ENCODE results near the gene NNT.
"Not testable (repeated sequence)": the region's sequence is repeated elsewhere in the genome, so short reads cannot be mapped to it uniquely, and the experiment has no call there.

NNT gene

DNA sequence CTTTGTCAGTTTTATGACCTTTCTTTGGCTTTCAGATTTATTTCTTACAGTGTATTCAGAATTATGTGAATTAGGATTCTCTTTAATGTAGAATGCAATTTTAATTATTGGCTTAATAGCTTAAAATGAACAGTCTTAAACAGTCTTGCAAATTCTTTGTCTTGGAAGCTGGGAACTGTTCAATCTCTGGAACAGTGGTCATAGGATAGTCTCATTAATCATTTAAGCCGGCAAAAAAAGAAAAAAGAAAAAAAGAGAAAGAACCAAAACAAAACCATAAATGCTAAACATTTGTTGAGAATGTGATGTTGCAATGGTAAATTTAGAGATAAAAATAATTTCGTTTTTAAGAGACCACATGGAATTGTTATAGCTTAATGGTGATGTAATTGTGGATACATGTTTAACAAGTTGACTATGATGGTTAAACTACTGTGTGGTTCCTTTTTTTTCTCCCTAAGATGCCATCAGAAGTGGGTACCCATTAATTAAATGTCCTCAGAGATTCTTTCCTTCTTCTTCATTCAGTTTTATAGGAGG, 61.6 kb downstream of the NNT start:
- no peak for ATAC-seq (ENCODE audit: insufficient read depth, low read depth)
- Histone ChIP-seq H3K36me3 (ENCODE audit: insufficient read depth, low read length) (peaks cover 55% of the 10 kb centered on the region), H3K9me3 (ENCODE audit: insufficient read depth, low read length, severe bottlenecking) (peaks cover 4% of the 10 kb centered on the region), H3K4me2 (ENCODE audit: insufficient read depth, low read length) (no peak overlapping the region), H3K4me1 (ENCODE audit: insufficient read depth, low read length) (no peaks in the 10 kb centered on the region), H3K4me3 (ENCODE audit: low read depth in 1 of 2, low read length in 2 of 2) (no peak overlapping the region), H2AFZ (ENCODE audit: low read depth, low read length) (no peak overlapping the region), H3K79me2 (ENCODE audit: insufficient read depth, low read length) (no peaks in the 10 kb centered on the region), H3K27ac (ENCODE audit: low read length) (no peak overlapping the region), H4K20me1 (ENCODE audit: insufficient read depth, low read length) (no peaks in the 10 kb centered on the region), H3K27me3 (ENCODE audit: insufficient read depth, low read length, poor library complexity) (no peaks in the 10 kb centered on the region), H3K9ac (ENCODE audit: low read depth, low read length) (no peak overlapping the region)
- no peak for TF ChIP-seq EZH2 (IDR thresholded peaks at IDR 0.05; ENCODE audit: borderline replicate concordance, low read depth, low read length, severe bottlenecking)
- TF ChIP-seq, protein P1, sequence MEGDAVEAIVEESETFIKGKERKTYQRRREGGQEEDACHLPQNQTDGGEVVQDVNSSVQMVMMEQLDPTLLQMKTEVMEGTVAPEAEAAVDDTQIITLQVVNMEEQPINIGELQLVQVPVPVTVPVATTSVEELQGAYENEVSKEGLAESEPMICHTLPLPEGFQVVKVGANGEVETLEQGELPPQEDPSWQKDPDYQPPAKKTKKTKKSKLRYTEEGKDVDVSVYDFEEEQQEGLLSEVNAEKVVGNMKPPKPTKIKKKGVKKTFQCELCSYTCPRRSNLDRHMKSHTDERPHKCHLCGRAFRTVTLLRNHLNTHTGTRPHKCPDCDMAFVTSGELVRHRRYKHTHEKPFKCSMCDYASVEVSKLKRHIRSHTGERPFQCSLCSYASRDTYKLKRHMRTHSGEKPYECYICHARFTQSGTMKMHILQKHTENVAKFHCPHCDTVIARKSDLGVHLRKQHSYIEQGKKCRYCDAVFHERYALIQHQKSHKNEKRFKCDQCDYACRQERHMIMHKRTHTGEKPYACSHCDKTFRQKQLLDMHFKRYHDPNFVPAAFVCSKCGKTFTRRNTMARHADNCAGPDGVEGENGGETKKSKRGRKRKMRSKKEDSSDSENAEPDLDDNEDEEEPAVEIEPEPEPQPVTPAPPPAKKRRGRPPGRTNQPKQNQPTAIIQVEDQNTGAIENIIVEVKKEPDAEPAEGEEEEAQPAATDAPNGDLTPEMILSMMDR (IDR thresholded peaks at IDR 0.05; ENCODE audit: borderline replicate concordance, extremely low read depth, low read length, poor library complexity, severe bottlenecking): no peak
- no peak for DNase-seq

DNA sequence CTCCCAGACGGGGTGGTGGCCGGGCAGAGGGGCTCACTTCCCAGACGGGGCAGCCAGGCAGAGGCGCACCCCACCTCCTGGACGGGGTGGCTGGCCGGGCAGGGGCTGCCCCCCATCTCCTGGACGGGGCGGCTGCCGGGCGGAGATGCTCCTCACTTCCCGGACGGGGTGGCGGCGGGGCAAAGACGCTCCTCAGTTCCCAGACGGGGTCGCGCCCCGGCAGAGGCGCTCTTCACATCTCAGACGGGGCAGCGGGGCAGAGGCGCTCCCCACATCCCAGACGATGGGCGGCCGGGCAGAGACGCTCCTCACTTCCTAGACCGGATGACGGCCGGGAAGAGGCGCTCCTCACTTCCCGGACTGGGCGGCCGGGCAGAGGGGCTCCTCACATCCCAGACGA, 62.8 kb downstream of the NNT start:
- DNase-seq; H4K20me1 ChIP-seq (ENCODE audit: insufficient read depth, low read length); H3K4me3 ChIP-seq (ENCODE audit: low read depth in 1 of 2, low read length in 2 of 2); H2AFZ ChIP-seq (ENCODE audit: low read depth, low read length); H3K27me3 ChIP-seq (ENCODE audit: insufficient read depth, low read length, poor library complexity); H3K9me3 ChIP-seq (ENCODE audit: insufficient read depth, low read length, severe bottlenecking); H3K9ac ChIP-seq (ENCODE audit: low read depth, low read length); H3K79me2 ChIP-seq (ENCODE audit: insufficient read depth, low read length); H3K4me1 ChIP-seq (ENCODE audit: insufficient read depth, low read length); H3K4me2 ChIP-seq (ENCODE audit: insufficient read depth, low read length); H3K27ac ChIP-seq (ENCODE audit: low read length); ATAC-seq (ENCODE audit: insufficient read depth, low read depth): not testable (repeated sequence)
- peaks cover 43% of the 10 kb centered on the region for H3K36me3 ChIP-seq (ENCODE audit: insufficient read depth, low read length)

DNA sequence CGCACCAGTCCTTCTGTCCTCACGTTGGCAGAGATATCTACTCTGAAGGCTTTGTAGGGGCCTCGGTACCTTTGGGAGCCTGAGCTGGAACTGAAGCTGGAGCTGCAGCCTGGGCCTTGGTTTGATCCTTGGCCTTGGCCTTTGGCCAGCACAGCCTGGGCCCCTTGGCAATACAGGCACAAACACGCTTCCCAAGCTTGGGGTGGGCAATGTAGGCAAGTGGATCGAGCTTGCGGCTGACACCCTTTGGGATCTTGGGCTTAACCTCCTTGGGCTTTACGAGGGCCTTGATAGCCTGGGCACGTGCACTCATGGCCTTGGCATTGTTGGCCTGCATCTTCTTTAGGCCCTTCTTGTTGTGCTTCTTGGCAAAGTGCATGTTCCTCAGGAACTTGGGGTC, 63.7 kb downstream of the NNT start:
- H3K79me2 ChIP-seq (ENCODE audit: insufficient read depth, low read length); H2AFZ ChIP-seq (ENCODE audit: low read depth, low read length); ATAC-seq (ENCODE audit: insufficient read depth, low read depth); H4K20me1 ChIP-seq (ENCODE audit: insufficient read depth, low read length); H3K27me3 ChIP-seq (ENCODE audit: insufficient read depth, low read length, poor library complexity); H3K9ac ChIP-seq (ENCODE audit: low read depth, low read length); H3K4me2 ChIP-seq (ENCODE audit: insufficient read depth, low read length); H3K4me3 ChIP-seq (ENCODE audit: low read depth in 1 of 2, low read length in 2 of 2); H3K9me3 ChIP-seq (ENCODE audit: insufficient read depth, low read length, severe bottlenecking); H3K4me1 ChIP-seq (ENCODE audit: insufficient read depth, low read length); DNase-seq; H3K27ac ChIP-seq (ENCODE audit: low read length): not testable (repeated sequence)
- H3K36me3 ChIP-seq (ENCODE audit: insufficient read depth, low read length): peaks cover 40% of the 10 kb centered on the region

DNA sequence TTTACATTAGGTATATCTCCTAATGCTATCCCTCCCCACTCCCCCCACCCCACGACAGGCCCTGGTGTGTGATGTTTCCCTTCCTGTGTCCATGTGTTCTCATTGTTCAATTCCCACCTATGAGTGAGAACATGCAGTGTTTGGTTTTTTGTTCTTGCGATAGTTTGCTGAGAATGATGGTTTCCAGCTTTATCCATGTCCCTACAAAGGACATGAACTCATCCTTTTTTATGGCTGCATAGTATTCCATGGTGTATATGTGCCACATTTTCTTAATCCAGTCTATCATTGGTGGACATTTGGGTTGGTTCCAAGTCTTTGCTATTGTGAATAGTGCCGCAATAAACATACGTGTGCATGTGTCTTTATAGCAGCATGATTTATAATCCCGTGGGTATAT, 64.4 kb downstream of the NNT start:
- H3K4me1 ChIP-seq (ENCODE audit: insufficient read depth, low read length); H4K20me1 ChIP-seq (ENCODE audit: insufficient read depth, low read length); H3K4me3 ChIP-seq (ENCODE audit: low read depth in 1 of 2, low read length in 2 of 2); H2AFZ ChIP-seq (ENCODE audit: low read depth, low read length); H3K9ac ChIP-seq (ENCODE audit: low read depth, low read length); H3K79me2 ChIP-seq (ENCODE audit: insufficient read depth, low read length); H3K27ac ChIP-seq (ENCODE audit: low read length); H3K9me3 ChIP-seq (ENCODE audit: insufficient read depth, low read length, severe bottlenecking); H3K27me3 ChIP-seq (ENCODE audit: insufficient read depth, low read length, poor library complexity); ATAC-seq (ENCODE audit: insufficient read depth, low read depth); H3K4me2 ChIP-seq (ENCODE audit: insufficient read depth, low read length); DNase-seq: not testable (repeated sequence)
- H3K36me3 ChIP-seq (ENCODE audit: insufficient read depth, low read length): peaks cover 37% of the 10 kb centered on the region

DNA sequence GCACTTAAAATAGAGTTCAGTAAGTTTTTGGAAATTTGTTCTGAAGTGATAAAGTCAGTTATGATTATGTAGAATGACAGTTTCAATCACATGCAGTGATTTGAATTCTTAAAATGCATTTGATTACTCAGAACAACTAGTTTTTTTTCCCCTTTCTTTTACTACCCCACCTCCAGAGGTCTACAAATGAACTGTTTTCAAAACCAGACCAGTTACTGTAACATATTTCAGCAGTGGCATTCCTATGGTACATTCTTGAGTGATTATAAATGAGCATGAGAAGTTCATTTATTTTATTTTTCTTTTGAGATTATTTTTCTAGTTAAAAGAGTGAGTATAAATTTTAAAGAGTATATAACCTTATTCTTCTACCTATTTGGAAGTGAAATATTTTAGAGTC, 71.6 kb downstream of the NNT start:
- Histone ChIP-seq H3K79me2 (ENCODE audit: insufficient read depth, low read length) (peaks cover 4% of the 10 kb centered on the region; the same call in 1 of the 2 replicates), H3K4me1 (ENCODE audit: insufficient read depth, low read length) (no peaks in the 10 kb centered on the region), H3K27ac (ENCODE audit: low read length) (no peak overlapping the region), H3K9me3 (ENCODE audit: insufficient read depth, low read length, severe bottlenecking) (no peaks in the 10 kb centered on the region), H3K9ac (ENCODE audit: low read depth, low read length) (no peak overlapping the region), H4K20me1 (ENCODE audit: insufficient read depth, low read length) (no peaks in the 10 kb centered on the region), H3K4me3 (ENCODE audit: low read depth in 1 of 2, low read length in 2 of 2) (no peak overlapping the region), H3K27me3 (ENCODE audit: insufficient read depth, low read length, poor library complexity) (no peaks in the 10 kb centered on the region), H2AFZ (ENCODE audit: low read depth, low read length) (no peak overlapping the region), H3K36me3 (ENCODE audit: insufficient read depth, low read length) (peaks cover 51% of the 10 kb centered on the region), H3K4me2 (ENCODE audit: insufficient read depth, low read length) (no peak overlapping the region)
- no peak for TF ChIP-seq EZH2 (IDR thresholded peaks at IDR 0.05; ENCODE audit: borderline replicate concordance, low read depth, low read length, severe bottlenecking)
- TF ChIP-seq, protein P1 (IDR thresholded peaks at IDR 0.05; ENCODE audit: borderline replicate concordance, extremely low read depth, low read length, poor library complexity, severe bottlenecking): no peak
- no peak for ATAC-seq (ENCODE audit: insufficient read depth, low read depth)
- DNase-seq: no peak

All from DND-41 (cell line).